T-helper 1 cell treated with Interleukin-12 subunit alpha and Interleukin-12 subunit beta and Interleukin-4 antibody, amounts not matched to agents 30 μg/mL and 1 μg/mL, for 36 hours (primary cell): ENCODE results near the gene GJC1.

Experiments
- H3K27ac Mint-ChIP-seq: one replicate; pipeline ENCODE4 v1.8.0; 2021; ENCODE audit warnings: mild to moderate bottlenecking, mixed read lengths
- H3K27me3 Mint-ChIP-seq: one replicate; pipeline ENCODE4 v1.8.0; 2021; ENCODE audit warnings: low read depth, mixed read lengths
- H3K36me3 Mint-ChIP-seq: one replicate; pipeline ENCODE4 v1.8.0; 2021; ENCODE audit warnings: low read depth, mixed read lengths
- H3K4me1 Mint-ChIP-seq: one replicate; pipeline ENCODE4 v1.8.0; 2021; ENCODE audit warnings: low read depth, mixed read lengths
- H3K4me3 Mint-ChIP-seq: one replicate; pipeline ENCODE4 v1.8.0; 2021; ENCODE audit warnings: mild to moderate bottlenecking, moderate library complexity, mixed read lengths
- H3K9me3 Mint-ChIP-seq: one replicate; pipeline ENCODE4 v1.8.0; 2021; ENCODE audit warnings: mixed read lengths

Gene GJC1

GRCh38 chr17:44854192-44854591 lies 24.1 kb upstream of the GJC1 start:
- Mint-ChIP-seq H3K36me3 (peaks cover 52% of the 10 kb centered on the region), H3K27me3 (no peaks in the 10 kb centered on the region), H3K4me1 (no peaks in the 10 kb centered on the region), H3K27ac (no peak overlapping the region), H3K4me3 (no peak overlapping the region), H3K9me3 (no peaks in the 10 kb centered on the region)

GRCh38 chr17:44850612-44851011 lies 20.5 kb upstream of the GJC1 start:
- no peaks in the 10 kb centered on the region for H3K9me3 Mint-ChIP-seq
- no peak overlapping the region for H3K4me3 Mint-ChIP-seq
- H3K4me1 Mint-ChIP-seq, result no peaks in the 10 kb centered on the region
- no peaks in the 10 kb centered on the region for H3K27me3 Mint-ChIP-seq
- H3K36me3 Mint-ChIP-seq, result peaks cover 37% of the 10 kb centered on the region
- no peak overlapping the region for H3K27ac Mint-ChIP-seq

- H3K27me3 Mint-ChIP-seq, result no peaks in the 10 kb centered on the region
- no peaks in the 10 kb centered on the region for H3K4me1 Mint-ChIP-seq
- H3K36me3 Mint-ChIP-seq, result peaks cover 37% of the 10 kb centered on the region
- no peak overlapping the region for H3K27ac Mint-ChIP-seq
- H3K9me3 Mint-ChIP-seq, result no peaks in the 10 kb centered on the region
- no peak overlapping the region for H3K4me3 Mint-ChIP-seq
These were observed 19.9 kb upstream of the GJC1 start for GRCh38 chr17:44850025-44850424.

DNA sequence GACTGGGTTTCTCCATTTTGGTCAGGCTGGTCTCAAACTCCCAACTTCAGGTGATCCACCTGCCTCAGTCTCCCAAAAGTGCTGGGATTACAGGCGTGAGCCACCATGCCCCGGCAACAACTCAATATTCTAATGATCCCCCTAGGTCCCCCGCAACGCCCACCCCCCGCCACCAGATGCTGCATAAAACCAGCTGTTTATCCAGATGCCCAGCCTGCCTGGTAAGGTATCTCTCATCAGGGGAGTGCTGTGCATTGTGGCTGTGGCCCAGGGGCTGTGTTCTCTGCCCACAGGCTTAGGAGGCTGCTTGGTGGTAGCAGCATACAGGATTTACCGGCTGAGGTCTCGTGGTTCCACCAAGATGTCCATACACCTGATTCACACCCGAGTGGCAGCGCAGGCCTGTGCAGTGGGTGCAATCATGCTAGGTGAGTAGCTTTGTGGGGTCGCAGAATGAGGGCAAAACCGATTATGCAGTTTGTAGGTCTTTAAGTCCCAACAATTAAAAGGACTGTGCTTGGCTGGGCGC lies 18.9 kb upstream of the GJC1 start:
- Mint-ChIP-seq H3K4me3 (no peak overlapping the region), H3K27me3 (no peaks in the 10 kb centered on the region), H3K9me3 (no peaks in the 10 kb centered on the region), H3K36me3 (peaks cover 28% of the 10 kb centered on the region), H3K27ac (no peak overlapping the region), H3K4me1 (no peaks in the 10 kb centered on the region)

DNA sequence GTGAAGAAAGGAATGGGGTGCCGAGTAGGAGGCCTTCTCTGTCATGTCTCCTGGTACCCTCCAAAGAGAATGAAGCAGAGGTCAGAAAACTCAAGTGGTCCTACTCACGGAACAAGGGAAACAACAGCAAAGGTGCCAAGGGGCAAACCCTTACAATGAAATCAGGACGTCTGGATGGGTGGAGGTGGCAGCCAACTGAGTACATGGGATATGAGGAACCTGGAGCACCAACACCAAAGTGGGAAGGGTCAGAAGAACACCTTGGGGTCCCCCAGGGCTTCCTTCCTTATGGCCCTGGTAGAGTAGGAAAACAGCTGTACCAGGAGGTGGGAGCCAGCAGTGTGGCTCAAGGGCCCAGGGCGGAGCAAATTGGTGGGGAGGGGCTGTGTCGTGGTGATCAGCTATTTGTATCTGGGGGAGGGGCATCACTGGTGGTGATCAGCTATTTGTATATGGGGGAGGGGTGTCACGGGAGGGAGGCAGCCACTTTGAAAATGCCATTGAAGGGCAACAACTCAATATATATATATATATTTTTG lies 18.2 kb upstream of the GJC1 start:
- no peaks in the 10 kb centered on the region for H3K27me3 Mint-ChIP-seq
- H3K9me3 Mint-ChIP-seq, result no peaks in the 10 kb centered on the region
- H3K4me1 Mint-ChIP-seq, result no peaks in the 10 kb centered on the region
- no peak overlapping the region for H3K27ac Mint-ChIP-seq
- H3K36me3 Mint-ChIP-seq, result peaks cover 23% of the 10 kb centered on the region
- H3K4me3 Mint-ChIP-seq, result no peak overlapping the region

GRCh38 chr17:44847586-44847985 lies 17.5 kb upstream of the GJC1 start, which contains the start of gene HIGD1B:
Gene HIGD1B, plus strand, starts transcription at chr17:44847883. Its CDS starts 270 bp downstream, at chr17:44848153.
- H3K27me3 Mint-ChIP-seq, result no peaks in the 10 kb centered on the region
- no peaks in the 10 kb centered on the region for H3K9me3 Mint-ChIP-seq
- H3K27ac Mint-ChIP-seq, result no peak within 1 kb of the TSS
- H3K36me3 Mint-ChIP-seq, result peaks cover 22% of the 10 kb centered on the region
- no peaks in the 10 kb centered on the region for H3K4me1 Mint-ChIP-seq
- no peak within 1 kb of the TSS for H3K4me3 Mint-ChIP-seq

- Mint-ChIP-seq H3K4me3 (no peak overlapping the region), H3K36me3 (peaks cover 12% of the 10 kb centered on the region), H3K27me3 (no peaks in the 10 kb centered on the region), H3K4me1 (no peaks in the 10 kb centered on the region), H3K27ac (no peak overlapping the region), H3K9me3 (no peaks in the 10 kb centered on the region)
These were observed 16.1 kb upstream of the GJC1 start for GRCh38 chr17:44846206-44846605.

DNA sequence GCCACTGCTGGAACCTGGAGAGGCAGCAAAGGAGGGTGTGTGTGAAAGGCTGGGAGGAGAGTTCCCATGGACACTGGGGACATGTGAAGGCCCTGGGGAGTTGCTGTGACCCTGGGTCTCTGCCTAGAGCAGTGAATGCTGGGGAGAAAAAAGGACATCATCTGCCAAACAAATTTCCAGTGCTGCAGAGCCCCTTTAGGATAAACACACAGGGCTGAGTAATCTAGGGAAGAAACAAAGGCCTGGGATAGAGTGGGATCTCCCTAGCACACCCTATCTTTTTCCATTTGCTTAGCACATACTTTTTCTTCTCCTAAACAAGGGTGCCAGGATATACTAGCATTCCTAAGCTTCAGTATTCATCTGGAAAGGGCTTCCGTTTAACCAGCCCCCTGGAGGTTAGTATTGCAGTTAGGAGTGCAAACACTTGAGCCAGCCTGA lies 14.3 kb upstream of the GJC1 start:
- no peak overlapping the region for H3K4me3 Mint-ChIP-seq
- no peaks in the 10 kb centered on the region for H3K4me1 Mint-ChIP-seq
- no peaks in the 10 kb centered on the region for H3K9me3 Mint-ChIP-seq
- H3K36me3 Mint-ChIP-seq, result no peaks in the 10 kb centered on the region
- H3K27me3 Mint-ChIP-seq, result no peaks in the 10 kb centered on the region
- no peak overlapping the region for H3K27ac Mint-ChIP-seq

GRCh38 chr17:44842748-44843147 lies 12.7 kb upstream of the GJC1 start:
- no peaks in the 10 kb centered on the region for H3K9me3 Mint-ChIP-seq
- H3K36me3 Mint-ChIP-seq, result no peaks in the 10 kb centered on the region
- H3K4me3 Mint-ChIP-seq, result no peak overlapping the region
- H3K27me3 Mint-ChIP-seq, result no peaks in the 10 kb centered on the region
- H3K27ac Mint-ChIP-seq, result no peak overlapping the region
- H3K4me1 Mint-ChIP-seq, result no peaks in the 10 kb centered on the region

GRCh38 chr17:44840936-44841335 lies 10.8 kb upstream of the GJC1 start:
- Mint-ChIP-seq H3K36me3 (no peaks in the 10 kb centered on the region), H3K9me3 (no peaks in the 10 kb centered on the region), H3K27ac (no peak overlapping the region), H3K27me3 (no peaks in the 10 kb centered on the region), H3K4me3 (no peak overlapping the region), H3K4me1 (no peaks in the 10 kb centered on the region)

- H3K4me1 Mint-ChIP-seq, result no peaks in the 10 kb centered on the region
- no peaks in the 10 kb centered on the region for H3K36me3 Mint-ChIP-seq
- no peaks in the 10 kb centered on the region for H3K9me3 Mint-ChIP-seq
- no peaks in the 10 kb centered on the region for H3K27me3 Mint-ChIP-seq
- no peak overlapping the region for H3K4me3 Mint-ChIP-seq
- H3K27ac Mint-ChIP-seq, result no peak overlapping the region
These were observed 10.2 kb upstream of the GJC1 start for GRCh38 chr17:44840274-44840673.

DNA sequence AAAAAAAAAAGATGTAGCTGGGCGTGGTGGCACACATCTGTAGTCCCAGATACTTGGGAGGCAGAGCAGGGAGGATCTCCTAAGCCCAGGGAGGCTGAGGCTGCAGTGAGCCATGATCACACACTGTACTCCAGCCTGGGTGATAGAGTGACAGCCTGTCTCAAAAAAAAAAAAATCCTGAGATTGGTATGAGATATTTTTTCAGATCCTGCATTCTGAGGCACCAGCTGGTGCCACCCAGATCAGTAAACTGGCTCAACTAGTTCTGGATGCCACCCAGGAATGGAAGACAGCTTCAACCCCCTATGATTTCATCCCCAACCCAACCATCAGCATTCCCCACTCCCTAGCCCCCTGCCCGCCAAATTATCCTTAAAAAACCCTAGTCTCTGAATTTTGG lies 7.1 kb upstream of the GJC1 start:
- Mint-ChIP-seq H3K9me3 (no peaks in the 10 kb centered on the region), H3K27me3 (peaks cover 20% of the 10 kb centered on the region), H3K36me3 (no peaks in the 10 kb centered on the region), H3K4me1 (no peaks in the 10 kb centered on the region), H3K27ac (no peak overlapping the region), H3K4me3 (no peak overlapping the region)

GRCh38 chr17:44832805-44833204 lies 2.7 kb upstream of the GJC1 start:
- peaks cover 9% of the 10 kb centered on the region for H3K4me1 Mint-ChIP-seq
- H3K4me3 Mint-ChIP-seq, result no peak overlapping the region
- H3K27ac Mint-ChIP-seq, result no peak overlapping the region
- H3K36me3 Mint-ChIP-seq, result peaks cover 3% of the 10 kb centered on the region
- no peaks in the 10 kb centered on the region for H3K9me3 Mint-ChIP-seq
- peaks cover 52% of the 10 kb centered on the region for H3K27me3 Mint-ChIP-seq

DNA sequence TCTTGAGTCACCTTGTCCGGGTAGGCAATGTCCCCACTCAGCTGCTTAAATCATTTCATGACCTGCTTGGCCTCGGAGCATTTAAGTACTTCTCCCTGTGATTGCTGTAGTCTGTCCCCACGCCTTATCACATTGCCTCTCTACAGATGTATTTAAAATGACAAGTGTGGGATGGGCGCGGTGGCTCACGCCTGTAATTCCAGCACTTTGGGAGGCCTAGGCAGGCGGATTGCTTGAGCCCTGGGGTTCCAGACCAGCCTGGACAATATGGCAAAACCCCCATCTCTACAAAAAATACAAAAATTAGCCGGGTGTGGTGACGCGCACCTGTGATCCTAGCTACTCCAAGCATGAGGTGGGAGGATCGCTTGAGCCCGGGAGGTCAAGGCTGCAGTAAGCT lies 1.3 kb upstream of the GJC1 start:
- Mint-ChIP-seq H3K4me3 (no peak overlapping the region), H3K27ac (no peak overlapping the region), H3K9me3 (no peaks in the 10 kb centered on the region), H3K36me3 (peaks cover 3% of the 10 kb centered on the region), H3K27me3 (peaks cover 64% of the 10 kb centered on the region), H3K4me1 (peaks cover 9% of the 10 kb centered on the region)

GRCh38 chr17:44830359-44831288 lies 537 bp upstream of the GJC1 start:
- H3K36me3 Mint-ChIP-seq, result peaks cover 3% of the 10 kb centered on the region
- H3K9me3 Mint-ChIP-seq, result no peaks in the 10 kb centered on the region
- no peak overlapping the region for H3K27ac Mint-ChIP-seq

More at GRCh38 chr17:44830359-44831288, 537 bp upstream of the GJC1 start:
- H3K4me3 Mint-ChIP-seq, result peak overlapping the region; percentile 65
- peaks cover 9% of the 10 kb centered on the region for H3K4me1 Mint-ChIP-seq
- H3K27me3 Mint-ChIP-seq, result peaks cover 64% of the 10 kb centered on the region
